Measurements from ENCODE around the gene C4orf46.
"Not testable (repeated sequence)": the region's sequence is repeated elsewhere in the genome, so short reads cannot be mapped to it uniquely, and the experiment has no call there.

The C4orf46 gene

DNA sequence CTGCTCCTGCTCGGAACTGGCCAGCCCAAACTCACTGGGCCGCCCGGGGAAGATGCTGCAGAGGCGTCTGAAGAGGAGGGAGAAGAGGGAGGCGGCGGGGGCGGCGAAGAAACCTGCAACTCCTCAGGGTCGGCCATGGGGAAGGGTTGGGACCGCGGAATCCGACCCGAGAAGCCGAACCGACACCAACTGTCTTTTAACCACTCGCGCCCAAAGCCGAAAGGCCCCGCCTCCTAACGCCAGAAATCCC lies at the start of gene C4orf46:
C4orf46 (minus strand) TSS at position 223 of the 250 bp plus-strand sequence; CDS start at position 137, 86 bp downstream.
- no peak for DNase-seq

DNA sequence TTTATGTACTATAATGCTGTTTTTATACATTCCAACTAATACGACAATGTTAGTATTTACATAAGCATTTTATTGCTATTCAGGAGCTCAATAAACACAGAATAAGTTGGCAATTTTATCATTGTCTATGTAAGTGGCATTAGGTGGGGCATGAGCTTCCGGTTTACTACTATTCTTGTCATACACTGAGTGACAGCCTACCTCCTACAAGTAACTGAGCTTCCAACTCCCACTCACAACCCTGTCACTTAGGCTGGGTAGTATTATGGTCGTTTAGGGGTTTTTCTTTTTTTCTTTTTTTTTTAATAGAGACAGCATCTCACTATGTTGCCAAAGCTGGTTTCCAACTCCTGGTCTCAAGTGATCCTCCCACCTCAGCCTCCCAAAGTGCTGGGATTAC lies 44.1 kb upstream of the C4orf46 start:
- DNase-seq: no peak

DNA sequence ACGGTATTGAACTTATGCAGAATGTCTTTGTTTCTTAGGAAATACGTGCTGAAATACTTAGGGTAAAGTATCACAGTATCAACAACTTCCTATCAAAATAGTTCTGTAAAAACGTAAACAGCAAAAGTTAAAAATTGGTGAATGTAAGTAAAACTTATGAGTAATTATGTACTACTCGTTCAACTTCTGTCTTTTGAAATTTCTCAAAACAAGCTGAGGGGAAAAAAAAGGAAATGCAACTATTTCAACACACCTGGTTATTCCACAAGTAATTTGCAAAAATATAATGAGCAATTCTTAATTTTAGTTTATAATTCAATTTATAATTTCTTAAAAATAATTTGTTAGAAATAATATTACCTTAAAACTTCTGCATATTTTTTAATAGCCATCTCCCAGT lies 43.2 kb upstream of the C4orf46 start:
- no peak for DNase-seq

DNA sequence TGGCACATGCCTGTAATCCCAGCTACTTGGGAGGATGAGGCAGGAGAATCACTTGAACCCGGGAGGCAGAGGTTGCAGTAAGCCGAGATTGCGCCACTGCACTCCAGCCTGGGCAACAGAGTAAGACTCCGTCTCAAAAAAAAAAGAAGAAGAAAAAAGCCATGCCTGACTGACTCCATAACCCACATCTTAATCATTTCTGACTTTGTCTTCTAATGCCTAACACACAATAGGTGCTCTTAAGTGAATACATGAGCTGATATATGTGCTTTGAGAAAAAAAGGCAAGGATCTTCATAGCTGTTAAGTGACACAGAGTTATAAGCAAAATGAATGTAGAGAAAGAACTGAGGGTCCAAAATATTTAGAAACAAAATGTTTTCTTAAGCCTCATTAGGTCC lies 40.9 kb upstream of the C4orf46 start:
- DNase-seq: not testable (repeated sequence)

DNA sequence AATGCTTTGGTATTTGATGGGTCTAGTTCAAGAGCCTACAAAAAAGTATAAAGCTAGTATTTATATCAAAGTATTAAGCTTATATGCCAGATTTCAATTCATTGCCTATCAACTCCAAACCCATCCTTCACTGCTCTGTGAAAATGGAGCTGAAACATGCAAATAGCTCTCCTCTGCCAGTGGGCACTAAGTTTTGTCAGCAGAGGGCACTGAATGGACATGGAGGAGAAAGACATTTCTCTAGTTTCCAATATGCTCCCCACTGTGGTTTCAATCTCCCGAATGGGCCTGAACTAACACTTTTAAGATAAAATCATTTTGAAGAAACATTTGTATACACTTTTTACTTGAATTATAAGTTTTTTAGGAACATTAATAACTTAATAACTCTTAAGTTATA lies 39.1 kb upstream of the C4orf46 start:
- DNase-seq: no peak

DNA sequence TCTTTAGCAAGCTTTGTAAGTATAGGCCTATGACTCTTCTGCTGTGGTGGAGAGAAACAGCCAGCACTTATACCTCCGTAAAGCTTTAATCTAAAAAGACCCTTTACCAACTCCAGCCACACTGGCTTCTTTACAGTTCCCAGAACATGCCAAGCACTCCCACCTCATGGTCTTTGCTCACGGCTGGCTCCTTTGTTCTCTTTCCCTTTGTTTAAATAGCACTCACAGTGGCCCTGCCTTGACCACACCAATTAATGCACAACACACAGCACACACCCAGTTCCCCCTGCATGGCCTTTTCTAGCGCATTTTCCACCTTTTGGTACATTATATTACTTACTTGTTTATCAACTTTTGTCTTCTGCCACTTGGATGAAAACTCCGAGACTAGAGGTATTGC lies 32.6 kb upstream of the C4orf46 start:
- DNase-seq: no peak

DNA sequence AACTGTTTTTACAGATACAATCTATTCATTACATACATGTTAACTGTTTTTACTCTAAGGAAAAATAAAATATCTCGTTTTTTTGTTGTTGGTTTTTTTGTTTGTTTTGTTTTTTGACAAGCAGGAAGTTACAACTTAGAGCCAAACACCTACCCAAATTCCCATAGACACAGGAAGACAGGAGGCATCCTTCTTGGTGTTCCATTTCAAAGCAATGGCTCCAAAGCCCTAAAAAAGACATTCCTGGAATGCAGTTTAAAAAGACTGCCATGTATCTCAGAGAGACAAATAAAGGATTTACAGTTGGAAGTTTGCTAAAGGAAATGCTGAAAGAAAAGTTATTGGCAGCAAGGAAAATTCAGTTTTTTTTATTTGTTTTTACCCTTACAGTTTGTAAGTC lies 17.1 kb upstream of the C4orf46 start:
- no peak for DNase-seq

DNA sequence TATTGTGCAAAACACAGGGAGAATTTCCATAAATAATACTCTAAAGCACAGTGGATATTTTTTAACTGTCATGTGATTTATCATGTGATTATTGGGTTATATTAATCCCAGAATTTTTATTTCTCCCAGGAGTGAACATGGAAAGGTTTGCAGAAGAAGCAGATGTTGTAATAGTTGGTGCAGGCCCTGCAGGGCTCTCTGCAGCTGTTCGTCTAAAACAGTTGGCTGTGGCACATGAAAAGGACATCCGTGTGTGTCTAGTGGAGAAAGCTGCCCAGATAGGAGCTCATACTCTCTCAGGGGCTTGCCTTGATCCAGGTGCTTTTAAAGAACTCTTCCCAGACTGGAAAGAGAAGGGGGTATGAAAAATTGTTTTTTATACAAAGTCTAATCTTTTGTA lies 10.4 kb upstream of the C4orf46 start:
- no peak for DNase-seq

DNA sequence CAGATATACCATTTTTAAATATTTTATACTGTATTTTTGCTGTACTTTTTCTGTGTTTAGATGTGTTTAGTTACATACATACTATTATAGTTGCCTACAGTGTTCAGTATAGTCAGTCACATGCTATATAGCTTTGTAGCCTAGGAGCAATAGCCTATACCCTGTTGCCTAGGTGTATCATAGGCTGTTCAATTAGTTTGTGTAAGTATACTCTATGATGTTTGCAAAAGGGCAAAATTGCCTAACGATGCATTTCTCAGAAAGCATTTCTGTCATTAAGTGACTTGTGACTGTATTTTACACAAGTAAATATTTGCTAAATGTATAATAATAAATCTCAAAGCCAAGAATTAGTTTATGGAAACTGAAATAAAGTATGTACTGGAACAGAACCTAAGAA lies 9.9 kb upstream of the C4orf46 start:
- DNase-seq: no peak

DNA sequence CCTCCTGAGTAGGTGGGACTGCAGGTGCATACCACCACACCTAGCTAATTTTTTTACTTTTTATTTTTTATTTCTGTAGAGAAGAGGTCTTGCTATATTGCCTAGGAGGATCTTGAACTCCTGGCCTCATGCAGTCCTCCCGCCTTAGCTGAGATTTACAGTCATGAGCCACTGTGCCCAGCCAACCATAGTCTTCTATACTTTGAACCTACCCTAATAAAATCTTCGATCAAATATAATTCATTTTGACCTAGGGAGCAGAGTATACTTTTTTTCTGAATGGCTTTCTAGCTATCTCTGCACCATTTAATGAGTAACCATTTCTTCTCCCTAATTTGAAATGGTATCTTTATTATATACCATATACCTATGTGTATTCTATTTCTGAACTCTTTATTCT lies 7.1 kb upstream of the C4orf46 start:
- no peak for DNase-seq

DNA sequence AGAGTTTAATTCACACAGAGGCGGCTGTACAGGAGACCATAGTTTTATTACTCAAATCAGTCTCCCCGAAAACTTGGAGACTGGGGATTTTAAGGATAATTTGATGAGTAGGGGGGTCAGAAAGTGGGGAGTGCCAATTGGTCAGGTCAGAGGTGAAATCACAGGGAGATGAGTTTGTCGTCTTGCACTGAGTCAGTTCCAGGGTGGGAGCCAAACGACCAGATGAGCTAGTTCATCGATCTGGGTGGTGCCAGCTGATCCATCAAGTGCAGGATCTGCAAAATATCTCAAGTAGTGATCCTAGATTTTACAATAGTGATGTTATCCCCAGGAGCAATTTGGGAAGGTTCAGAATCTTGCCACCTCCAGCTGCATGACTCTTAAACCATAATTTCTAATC lies 4.4 kb upstream of the C4orf46 start:
- no peak for DNase-seq

DNA sequence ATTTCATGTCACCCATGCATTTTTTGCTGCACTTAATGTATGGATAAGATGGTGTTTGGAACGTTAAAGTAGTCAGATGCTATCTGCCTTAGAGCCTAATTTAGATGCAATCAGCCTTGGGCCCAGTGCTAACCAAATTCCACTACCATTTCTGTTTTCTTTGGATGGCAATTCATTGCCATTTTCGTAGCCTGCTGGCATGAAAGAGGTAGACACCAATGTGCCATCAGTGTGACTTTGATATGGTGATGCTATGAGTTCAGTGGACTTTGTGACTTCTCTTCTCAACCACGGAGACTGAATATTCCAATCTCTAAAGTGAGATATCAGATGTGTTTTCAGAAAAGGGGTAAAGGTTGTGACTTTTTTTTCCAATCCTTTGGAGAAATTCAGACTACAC lies 1.9 kb upstream of the C4orf46 start:
- no peak for DNase-seq

DNA sequence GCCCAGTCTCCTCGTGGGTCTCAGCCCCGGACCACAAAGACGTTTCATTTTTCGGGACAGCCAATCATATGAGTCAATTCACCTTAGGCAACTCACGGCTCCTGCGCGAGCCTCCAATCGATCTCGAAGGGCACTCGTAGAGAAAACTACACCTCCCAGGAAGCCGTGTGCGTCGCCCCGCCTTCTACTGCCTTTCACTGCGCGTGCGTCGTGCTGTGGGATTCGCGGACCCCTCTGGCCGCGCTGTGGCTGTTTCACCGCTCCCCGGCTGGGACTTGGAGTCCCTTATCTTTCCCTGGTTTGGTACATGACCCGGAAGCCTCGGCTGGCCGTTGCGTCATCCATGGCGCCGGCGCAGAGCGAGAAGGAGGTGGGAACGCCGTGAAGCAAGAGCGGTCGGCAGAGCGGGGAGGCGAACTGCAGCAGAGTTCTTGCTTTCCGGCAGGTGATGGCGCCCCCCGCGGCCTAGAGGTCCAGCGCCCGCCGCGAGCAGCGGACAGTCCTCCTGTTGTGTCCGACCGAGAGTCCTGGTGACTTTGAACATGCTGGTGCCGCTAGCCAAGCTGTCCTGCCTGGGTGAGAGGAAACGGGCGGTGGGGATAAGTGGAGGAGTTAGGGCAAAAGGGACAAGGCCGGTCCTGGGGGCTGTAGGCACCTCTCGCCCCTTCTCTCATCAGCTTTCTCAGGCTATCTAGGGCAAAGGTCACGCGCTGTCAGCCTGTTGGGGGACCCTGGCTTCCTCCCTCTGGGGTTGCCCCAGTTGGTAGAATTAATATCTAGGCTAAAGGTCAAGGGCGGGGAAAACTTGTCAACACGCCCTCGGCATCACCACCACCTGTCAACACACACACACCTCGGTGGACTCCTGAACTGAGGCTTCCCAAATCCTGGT lies 474 bp upstream of the C4orf46 start, which contains the start of gene ETFDH:
ETFDH (plus strand) TSS at position 382 of the 892 bp plus-strand sequence; CDS start at position 543, 161 bp downstream.
- DNase-seq: peak; percentile 94

DNA sequence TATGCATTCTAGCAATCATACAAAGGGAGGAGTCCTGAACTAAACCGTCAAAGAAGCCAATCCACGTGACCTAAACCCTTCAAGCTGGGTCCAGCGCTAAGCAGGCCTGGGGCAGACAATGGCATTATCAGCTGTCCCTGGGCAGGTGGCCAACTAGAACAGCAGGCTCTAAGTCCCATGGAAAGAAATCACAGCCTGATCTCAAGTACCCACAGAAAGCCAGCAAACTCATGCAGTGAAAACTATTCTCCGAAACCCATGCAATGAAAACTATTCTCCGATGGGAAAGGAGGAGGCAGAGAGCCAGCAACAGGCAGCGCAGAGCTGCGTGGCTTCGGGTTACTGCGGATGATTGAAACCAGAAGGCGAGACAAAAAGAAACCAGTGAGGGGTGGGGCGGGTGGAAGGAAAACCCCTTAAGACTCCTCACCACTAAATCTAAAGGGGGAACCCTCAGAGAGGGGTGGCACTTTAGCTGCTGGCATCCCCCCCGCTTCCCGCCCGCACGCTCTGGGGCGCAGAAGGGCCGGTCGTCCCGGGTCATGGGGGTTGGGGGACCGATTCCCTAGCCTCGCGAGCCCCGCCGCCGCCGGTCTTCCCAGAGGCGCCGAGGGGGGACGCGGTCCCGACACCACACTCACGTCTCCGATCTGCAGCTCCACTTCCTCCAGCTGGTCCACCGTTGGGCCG lies 567 bp downstream of the C4orf46 start:
- DNase-seq: no peak

DNA sequence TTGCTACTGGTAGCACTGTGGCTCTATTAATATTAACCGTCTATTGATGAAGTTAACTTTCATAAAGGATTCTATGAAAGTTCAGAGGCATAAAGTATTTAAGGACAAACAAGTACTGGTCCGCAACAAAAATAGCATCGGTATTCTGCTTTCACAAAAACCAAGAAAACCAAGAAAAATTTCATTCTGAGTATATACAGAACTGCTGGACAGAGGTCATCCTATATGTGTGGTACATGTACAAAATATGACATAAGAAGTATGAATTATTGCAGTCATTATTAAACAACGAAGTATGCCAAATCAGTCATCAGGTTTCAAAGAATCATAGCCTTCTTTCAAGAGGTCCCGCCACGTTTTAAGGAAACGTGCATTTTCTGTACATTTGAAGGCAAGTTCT lies 2.4 kb downstream of the C4orf46 start:
- DNase-seq: no peak

DNA sequence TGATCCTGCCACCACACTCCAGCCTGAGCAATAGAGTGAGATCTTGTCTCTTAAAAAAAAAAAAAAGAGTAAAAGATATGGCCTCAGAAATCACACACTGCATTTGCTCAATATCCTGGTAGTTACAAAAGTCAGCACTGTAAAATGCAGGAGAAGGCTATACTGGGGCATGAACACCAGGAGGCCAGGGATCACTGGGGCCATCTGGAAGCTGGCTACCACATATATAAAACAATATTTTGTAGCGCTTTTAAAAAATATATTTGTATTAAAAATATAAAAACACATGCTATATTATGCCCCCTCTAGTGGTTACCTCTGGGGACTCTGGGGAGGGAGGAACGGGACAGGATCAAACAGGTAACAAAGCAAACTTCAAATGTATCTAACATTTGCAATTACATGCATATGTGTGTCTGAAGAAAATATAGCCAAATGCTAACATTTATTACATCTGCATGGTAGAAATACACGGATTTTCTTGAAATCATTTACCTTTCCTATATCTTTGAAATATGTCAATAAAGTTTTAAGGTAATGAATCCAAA lies 4.0 kb downstream of the C4orf46 start:
- no peak for DNase-seq

DNA sequence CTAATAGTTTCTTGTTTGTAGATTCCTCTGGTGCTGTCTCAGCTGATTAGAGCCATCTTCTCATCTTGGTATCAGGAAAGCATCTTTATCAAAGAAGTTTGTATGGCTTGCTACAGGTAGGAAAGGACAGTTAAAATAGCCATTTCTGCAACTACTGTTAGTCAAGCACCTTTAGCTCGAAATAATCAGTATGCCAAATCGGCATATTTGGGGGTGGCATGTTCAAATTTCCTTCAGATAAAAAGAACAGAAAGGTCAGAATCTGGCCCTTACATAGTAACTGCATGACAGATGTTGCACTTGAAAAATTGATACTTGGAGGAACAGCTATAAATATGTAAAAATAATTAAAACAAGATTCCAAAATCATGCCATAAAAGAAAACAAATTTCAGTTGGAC lies 4.8 kb downstream of the C4orf46 start:
- DNase-seq: no peak

DNA sequence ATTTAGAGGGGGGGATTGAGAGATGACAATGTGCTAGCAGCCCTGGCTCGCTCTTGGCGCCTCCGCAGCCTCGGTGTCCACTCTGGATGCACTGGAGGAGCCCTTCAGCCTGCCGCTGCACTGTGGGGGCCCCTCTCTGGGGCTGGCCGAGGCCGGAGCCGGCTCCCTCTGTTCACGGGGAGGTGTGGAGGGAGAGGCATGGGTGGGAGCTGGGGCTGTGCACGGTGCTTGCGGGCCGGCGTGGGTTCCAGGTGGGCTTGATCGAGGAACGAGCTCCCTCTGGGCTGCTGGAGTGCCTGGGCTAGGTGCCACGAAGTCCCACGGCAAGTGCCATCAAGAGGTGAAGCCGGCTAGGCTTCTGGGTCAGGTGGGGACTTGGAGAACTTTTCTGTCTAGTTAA lies 6.9 kb downstream of the C4orf46 start:
- no peak for DNase-seq

DNA sequence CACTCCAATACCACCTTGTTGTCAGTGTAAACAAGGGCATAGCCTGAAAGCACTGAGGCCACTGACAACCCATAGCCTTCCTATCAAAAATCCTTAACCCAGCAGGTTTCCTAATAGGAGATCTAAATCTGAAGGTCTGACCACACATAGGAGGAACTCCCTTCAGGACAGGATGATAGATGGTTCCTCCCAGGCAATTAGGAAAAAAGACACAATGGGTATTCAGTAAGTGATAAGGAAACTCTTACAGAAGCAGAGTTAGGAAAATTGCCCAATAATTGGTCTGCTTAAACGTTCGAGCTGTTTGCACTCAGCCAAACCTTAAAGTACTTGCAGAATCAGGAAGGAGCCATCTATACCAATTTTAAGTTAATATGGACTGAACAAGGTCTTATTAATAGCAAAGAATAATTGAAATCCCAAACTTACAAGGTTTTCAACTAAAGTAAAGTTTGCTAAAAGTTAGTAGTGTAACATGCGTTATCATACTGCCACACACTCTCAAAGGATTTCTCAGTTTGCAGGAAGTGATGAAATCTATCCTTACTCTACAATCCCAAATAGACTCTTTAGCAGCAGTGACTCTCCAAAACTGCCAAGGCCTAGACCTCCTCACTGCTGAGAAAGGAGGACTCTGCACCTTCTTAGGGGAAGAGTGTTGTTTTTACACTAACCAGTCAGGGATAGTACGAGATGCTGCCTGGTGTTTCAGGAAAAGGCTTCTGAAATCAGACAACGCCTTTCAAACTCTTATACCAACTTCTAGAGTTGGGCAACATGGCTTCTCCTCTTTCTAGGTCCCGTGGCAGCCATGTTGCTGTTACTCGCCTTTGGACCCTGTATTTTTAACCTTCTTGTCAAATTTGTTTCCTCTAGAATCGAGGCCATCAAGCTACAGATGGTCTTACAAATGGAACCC lies 7.7 kb downstream of the C4orf46 start:
- DNase-seq: not testable (repeated sequence)

DNA sequence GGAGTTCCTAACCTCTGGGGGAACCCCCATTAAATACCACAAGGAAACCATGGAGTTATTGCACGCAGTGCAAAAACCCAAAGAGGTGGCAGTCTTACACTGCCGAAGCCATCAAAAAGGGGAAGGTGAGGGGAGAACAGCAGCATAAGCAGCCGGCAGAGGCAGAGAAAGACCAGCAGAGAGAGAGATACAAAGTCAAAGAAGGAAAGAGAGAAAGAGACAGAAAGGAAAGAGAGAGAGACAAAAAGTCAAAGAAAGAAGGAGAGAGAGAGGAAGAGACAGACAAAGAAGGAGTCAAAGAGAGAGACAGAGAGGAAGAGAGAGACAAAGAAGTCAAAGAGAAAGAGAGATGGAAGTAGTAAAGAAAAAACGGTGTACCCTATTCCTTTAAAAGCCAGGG lies 8.4 kb downstream of the C4orf46 start:
- DNase-seq: not testable (repeated sequence)

DNA sequence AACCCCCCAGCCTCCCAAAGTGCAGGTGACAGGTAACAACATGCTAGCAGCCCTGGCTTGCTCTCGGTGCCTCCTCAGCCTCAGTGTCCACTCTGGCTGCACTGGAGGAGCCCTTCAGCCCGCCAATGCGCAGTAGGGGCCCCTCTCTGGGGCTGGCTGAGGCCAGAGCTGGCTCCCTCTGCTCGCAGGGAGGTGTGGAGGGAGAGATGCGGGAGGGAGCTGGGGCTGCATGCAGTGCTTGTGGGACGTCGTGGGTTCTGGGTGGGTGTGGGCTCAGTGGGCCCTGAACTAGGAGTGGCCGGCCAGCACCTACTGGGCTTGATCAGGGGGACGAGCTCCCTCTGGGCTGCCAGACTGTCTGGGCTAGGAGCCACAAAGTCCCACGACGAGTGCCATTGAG lies 14.4 kb downstream of the C4orf46 start:
- DNase-seq: no peak

DNA sequence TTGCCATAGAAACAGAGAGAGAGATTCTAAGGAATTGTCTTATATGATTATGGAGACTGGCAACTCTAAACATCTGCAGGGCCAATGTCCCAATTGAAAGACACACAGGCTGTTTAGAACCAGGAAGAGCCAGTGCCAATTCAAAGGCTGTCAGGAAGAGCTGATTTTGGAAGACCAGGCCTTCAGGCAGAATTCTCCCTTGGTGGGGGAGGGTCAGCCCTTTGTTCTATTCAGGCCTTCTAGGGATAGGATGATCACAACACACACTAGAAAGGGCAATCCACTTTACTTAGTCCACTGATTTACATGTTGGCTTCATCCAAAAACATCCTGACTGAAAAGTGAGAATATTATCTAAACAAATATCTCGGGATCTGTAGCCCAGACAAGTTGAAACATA lies 15.2 kb downstream of the C4orf46 start:
- no peak for DNase-seq

DNA sequence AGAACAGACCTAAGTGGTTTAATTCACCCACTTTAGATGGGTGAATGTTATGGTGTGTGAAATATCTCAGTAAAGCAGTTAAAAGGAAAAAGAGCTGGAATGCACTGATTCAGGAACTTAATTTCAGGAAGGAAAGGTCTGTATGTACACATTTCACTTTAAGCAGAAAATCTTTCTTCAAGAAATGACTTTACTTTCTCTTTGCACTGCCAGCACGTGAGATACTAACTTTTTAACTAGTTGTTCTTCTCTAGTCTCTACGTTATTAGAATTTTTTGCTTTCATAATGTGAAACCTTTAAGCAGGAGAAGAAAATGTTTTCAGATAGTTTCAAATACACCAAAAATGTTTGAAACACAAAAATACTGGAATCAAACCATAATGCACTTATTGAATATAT lies 18.8 kb downstream of the C4orf46 start:
- DNase-seq: no peak
